Non-pigmented ciliary epithelial cell (primary cell): Measurements from ENCODE around the gene SLC27A4.

Experiments
- DNase-seq: peaks from one replicate; pipeline ENCODE4 v3.0.0-alpha.2; 2010; ENCODE audit warnings: low read depth

The SLC27A4 gene

DNA sequence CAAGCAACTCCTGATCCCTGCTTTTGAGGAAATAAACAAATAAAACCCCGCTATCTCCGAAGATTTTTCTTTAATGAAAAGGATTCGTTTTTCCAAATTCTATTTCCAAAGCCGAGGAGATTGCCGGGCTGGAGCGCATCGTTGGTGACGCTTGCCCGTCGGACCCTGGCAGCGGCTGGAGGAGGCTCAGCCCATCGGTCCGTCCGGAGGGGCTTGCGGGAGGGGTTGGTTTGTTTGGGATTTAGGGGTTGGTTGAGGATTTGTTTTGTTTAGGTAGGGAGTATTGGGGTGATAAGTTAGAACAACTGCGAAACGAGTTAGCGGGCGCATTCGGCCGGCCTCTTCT is 51.6 kb downstream of the SLC27A4 start:
- DNase-seq: no peak

DNA sequence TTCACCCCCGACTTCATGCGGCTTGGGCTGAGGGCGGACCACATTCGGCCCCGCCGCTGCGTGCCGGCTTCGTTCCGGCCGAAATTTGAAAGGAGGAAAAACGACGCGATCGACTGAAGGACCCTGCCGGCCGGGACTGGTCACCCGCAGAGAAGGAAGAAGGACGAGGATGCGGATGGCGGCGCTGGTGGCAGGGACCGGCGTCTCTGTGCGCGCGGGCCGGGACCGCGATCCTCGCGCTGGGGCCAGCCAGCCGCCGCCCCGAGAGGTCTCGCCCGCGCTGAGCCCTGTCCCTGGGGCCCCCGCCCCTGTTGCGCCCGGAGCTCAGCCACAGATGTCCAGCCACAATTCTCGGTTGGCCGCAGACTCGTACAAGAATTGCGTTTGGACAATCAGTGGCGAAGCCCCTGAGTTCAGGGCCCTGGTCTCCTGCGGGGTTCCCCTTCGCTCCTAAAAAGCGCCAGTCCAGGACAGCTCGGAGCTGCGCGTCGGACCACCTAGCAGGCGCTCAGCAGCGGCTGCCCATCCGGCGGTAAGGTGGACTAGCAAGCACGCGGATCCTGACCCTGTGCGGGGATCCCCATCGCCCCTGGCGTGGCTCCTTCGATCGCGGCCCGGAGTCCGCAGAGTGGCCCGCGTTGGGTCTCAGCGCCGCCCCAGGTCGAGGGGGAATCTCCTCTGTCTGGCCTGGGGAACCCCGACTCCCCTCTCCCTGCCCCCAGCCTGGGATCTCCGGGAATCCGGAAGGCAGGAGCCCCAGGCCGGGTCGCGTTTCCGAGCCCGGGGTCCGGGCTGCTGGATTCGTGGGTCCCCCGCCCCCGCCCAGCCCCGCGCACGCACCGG is 52.2 kb downstream of the SLC27A4 start:
- no peak for DNase-seq

DNA sequence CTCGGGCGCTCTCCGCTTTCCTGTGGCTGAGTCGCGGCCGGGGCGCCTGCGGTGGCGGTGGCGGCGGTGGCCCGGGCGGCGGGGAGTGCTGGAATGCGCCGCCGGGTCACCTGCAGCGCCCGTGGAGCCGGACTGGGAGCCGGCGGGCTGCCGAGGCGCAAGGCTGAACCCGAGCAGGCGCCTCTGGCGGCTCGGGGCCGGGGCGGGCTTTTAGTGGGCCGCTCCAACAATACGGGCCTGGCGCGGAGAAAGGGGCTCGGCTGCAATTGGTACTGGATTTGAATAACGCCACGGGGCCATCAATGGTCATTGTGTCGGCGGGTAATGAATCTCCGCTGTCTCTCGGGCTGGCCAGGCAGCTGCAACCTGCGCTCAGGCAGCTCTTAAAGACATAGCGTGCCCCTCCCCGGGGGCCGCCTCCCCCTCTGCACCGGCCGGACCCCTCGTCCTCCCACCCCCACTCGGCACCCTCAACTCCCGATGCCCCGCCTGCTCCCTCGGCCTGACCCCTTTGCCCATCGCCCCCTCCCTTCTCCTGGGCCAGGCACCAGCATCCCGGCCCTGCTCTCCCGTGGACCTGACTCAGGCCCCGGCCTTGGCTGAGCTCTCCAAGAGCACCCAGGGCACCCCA is 52.9 kb downstream of the SLC27A4 start:
- no peak for DNase-seq

DNA sequence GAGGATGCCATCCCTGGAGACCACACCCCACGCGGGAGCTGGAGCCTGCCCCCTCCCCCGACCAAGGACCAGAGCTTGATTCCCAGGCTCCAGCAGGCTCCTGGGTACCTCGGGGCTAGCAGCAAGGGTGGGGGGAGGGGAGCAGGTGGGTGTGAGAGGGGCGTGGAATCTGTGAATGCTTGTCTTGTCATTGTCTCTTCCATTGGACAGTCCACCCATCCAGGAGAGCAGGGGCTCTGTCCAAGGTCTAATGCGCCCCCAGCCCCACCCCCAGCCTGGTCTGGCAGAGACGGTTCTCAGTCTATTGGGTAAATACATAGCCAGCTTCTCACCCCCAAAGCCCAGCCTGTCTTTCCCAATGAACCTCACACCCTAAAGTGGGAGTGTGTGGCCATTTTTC is 53.6 kb downstream of the SLC27A4 start:
- no peak for DNase-seq

DNA sequence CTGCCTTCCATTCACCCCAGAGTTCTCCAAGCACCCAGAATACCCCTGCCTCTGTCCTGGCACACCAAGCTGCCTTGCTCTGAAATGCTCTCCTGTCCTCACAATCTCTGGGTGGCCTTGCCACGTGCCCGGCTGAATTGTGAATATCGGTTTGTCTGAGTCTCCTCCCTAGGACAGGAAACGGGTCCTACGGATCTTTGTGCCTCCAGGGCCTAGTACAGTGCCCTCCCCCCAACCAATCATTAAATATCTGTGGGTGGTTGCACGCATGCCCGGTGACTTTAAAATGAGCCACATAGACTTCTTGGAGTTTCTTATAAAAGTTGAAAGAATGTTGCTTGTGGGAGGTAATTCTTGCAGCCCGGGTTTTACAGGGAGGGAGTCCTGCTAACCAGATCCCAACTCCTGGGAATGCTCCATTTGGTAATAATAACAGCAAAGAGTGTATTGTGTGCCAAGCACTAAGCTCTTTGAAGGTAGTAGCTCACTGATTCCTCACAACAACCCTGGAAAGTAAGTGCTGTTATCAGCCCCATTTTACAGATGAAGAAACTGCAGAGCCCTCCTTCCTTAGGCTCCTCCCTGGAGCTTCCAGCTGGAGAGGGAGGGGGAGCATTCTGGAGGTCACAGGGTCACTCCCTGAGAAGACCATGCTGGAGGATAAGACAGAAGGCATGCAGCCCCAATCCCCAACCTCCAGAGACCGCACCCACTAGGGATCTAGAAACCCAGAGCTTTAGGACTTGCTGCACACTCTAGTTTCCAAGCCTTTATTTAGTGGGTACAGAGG is 54.2 kb downstream of the SLC27A4 start:
- no peak for DNase-seq

DNA sequence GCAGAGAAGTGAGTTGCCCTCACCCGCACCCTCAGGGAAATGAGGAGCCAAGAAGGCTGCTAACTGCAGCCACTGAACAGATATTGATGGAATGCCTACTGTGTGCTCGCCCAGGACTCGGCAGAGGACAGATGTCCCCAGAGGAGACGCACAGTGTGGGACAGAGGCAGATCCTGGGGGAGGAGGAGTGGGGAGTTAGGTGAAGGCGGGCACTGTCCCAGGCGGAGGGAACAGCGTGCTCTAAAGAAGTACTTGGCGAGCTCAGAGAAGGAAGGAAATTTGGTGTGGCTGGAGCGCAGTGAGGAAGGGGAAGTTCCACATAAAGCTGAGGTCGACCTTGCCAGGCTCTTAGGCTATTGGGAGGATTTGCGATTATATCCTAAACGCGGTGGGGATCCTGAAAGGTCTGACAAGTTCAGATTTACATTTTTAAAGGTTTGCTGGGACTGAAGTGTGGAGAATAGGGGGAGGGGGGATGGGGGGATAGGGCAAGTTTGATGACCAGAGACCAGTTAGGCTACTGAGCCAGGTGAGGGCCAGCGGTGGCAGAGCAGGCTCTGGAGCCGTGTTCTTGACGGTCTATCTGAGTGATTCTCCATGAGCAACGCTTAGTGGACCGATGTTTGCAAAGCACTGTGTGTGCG is 56.8 kb downstream of the SLC27A4 start:
- DNase-seq: no peak

DNA sequence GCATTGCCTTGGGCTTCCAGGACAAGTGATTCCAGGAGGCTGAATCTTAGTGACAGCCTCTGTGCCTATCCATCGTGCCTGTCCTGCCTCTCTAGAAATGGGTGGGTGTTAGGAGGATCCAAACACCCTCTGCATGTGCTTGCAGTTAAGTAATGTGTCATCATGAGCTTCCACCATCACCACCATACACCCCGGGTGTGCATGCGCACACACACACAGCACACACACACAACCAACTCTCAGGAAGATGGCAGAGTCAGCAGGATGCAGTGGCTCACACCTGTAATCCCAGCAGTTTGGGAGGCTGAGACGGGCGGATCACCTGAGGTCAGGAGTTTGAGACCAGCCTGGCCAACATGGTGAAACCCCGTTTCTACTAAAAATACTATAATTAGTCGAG is 57.5 kb downstream of the SLC27A4 start:
- no peak for DNase-seq

DNA sequence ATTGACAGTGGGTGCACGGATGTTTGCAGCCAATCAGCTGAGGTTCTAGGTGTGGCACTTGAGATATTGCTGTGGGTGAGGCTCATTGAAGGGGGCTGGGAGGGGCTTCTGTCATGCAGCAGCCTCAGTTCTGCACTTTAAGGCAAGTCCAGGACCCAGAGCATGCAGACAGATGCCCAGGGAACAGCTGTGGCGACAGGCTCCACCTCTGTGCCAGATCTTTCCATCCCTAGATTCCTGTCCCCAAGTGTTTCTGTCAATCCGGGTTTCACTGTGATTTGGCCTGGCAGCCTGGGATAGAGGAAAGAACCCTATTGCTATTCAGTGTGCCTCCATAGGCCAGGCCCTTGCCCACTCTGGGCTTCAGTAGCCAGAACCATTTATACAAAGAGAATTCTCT is 59.5 kb downstream of the SLC27A4 start:
- no peak for DNase-seq

DNA sequence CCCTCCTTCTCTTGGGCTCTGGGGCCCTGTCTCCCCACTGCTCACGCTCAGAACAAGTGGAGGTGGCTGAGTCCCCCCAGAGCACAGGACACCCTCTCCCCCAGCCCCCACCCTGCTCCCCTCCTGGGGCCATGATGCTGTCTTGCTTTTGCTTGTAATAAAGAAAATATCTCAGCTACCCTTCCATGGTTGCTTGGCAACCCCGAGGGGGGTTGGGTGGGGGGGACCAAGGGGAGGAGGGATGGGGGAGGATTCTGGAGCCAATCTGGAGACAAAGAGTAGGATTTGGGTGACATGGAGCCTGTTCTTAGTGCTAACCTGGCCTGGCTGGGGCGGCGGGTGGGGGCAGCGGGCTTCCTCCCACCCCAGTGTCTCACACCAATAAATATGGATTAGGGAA is 64.2 kb downstream of the SLC27A4 start:
- DNase-seq: no peak

DNA sequence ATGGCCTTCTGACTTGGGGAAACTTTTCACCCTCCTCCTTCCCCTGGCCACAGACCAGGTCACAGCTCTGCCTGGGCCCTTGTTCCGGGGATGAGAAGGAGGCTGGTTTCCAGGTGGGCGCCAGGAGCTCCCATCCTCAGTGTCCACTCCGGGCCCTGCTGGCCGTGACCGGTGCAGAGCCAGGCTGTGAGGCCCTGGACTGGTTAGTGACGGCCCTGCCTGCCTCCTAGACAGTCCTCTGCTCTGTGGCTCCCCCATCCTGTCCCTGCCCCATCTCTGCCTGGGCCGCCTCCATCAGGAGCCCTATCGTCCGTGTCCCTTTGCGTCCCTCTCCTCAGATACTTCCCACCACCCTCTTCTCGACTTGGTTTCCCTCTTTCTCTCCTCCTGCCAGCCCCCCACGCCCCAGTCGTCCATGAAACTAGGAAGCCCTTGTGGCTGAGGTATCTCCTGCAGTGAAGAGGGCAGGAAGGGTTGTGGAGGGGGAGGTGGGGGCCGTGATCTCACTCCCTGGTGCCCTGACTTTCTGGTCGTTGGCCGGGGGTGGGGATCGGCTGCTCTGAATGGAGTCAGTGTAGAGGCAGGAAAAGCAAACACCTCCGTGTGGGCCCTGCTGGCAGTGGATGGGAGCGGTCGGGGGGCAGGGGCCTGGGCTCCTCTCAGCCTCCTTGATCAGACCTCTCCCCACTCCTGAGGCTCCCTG is 64.9 kb downstream of the SLC27A4 start:
- no peak for DNase-seq

DNA sequence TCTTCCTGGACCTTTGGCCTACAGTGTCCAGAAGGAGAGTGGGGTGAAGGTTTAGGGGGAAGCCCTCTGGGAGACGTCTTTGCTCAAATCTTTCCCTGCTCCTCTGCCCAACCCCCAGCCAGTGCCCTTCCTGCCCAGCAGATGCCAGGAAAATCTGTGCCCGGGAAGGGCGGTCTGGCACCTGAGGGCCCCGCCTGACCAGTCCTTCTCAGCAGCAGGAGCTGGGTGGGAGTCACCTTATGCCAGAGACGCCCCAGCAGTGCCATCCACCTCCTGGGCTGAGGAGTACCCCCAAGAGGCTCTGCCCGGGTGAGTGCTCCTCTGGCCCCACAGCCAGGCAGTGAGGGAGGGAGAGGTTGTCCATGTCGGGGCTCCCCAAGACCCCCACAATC is 65.4 kb downstream of the SLC27A4 start:
- no peak for DNase-seq

DNA sequence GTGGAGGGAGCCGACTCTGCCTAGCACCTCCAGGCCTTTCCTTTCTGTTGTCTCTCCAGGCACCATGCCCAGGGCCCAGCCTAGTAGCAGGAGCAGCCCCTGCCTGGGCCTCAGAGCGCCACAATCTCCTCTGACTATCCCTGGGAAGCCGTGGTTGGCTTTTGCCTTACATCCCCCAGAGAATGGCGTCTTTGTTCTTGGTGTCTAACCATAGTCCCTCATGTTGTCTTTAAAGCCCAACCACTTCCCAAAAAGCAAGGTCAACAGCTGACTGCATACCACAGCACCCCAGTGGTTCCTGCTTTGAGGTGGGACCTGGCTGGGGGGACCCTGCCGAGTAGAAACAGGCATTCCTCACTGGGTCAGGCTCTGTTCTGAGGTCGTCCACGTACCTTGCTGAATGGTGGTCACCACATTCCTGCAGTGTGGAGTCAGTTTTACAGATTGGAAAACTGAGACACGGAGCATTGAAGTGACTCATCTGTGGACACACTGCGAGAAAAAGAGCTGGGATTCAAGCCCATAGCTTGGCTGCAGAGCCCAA is 66.6 kb downstream of the SLC27A4 start:
- no peak for DNase-seq

DNA sequence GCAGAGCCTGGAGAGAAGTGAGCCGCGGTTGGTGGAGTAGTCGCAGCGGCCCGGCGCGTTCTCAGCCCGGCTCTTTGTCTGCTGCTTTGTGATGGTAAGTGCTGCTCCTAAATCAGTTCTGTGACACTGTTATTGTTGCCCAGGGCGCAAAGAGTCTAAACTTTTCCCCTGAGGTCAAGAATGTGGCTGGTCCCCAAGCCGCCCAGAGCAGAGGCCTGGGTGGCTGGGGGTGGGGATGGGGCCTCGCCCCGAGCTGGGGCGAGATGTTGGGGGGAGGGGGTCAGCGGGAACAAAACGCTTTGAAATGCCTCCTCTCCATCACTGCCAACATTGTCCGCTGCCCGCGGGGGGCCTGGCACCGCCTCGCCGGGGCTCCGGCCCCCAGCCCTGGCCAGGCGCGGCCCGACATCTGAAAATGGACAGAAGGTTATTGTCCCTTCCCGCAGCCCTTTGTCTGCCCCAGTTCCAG is 68.7 kb downstream of the SLC27A4 start:
- no peak for DNase-seq

DNA sequence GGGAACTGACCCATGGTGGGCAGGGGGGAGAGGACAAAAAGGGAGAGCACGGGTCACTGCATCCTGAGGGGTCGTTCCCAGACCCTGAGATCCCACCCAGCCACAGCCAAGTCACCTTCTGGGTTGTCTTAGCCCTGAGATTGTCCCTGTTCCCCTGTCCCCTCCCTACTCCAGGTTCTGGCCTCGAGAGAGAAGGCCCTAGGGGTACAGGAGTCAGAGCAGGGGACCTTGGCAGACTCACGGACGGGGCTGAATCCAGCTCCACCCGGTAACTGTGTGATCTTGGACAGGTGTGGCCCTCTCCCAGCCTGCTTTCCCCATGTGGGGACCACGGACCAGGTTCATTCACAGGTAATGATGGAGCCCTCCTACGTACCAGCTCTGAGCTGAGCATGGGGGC is 69.1 kb downstream of the SLC27A4 start:
- DNase-seq: no peak

DNA sequence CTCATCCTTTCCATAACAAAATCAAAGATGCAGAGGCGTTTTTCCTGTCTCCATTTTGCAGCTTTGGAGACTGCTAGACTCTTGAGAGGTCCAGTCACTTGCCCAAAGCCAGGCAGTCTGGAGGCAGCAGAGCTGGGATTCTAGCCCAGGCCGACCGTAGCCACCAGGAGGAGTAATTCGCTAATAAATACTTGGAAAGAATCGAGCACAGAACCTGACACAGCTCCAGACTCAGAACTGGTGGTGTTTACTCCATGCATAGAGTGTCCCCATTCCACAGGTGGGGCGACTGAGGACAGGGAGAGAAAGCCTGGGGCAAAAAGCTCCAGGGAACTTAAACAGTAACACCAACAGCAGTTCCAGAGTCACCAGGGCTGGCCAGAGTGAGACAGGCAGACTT is 69.7 kb downstream of the SLC27A4 start:
- DNase-seq: no peak
